ENCODE results near the gene SPATS2. TPM values are rescaled to one million over a fixed set of nuclear protein-coding genes. Genes with fewer than 3 reads are reported as not detected.

SPATS2 gene
- total RNA-seq, 1 donor from 2014 or later: 18.2 TPM

GRCh38 chr12:49524660-49525324 lies 157.5 kb downstream of the SPATS2 start:
- no peak for TF ChIP-seq CTCF (IDR thresholded peaks at IDR 0.05; ENCODE audit: insufficient read depth, low read length, poor library complexity, severe bottlenecking)
- DNase-seq (ENCODE audit: low read depth): no peak
- no peaks in the 10 kb centered on the region for H3K27me3 ChIP-seq (ENCODE audit: control insufficient read depth, insufficient read depth, low read length)
- no peak overlapping the region for H3K4me3 ChIP-seq (ENCODE audit: low read depth, low read length)
- peaks cover 3% of the 10 kb centered on the region for H3K36me3 ChIP-seq (ENCODE audit: control insufficient read depth, insufficient read depth, low read length)

GRCh38 chr12:49525942-49526341 lies 158.7 kb downstream of the SPATS2 start:
- no peak for TF ChIP-seq CTCF (IDR thresholded peaks at IDR 0.05; ENCODE audit: insufficient read depth, low read length, poor library complexity, severe bottlenecking)
- H3K36me3 ChIP-seq (ENCODE audit: control insufficient read depth, insufficient read depth, low read length): peaks cover 3% of the 10 kb centered on the region
- DNase-seq (ENCODE audit: low read depth): no peak
- H3K4me3 ChIP-seq (ENCODE audit: low read depth, low read length): no peak overlapping the region
- H3K27me3 ChIP-seq (ENCODE audit: control insufficient read depth, insufficient read depth, low read length): no peaks in the 10 kb centered on the region

DNA sequence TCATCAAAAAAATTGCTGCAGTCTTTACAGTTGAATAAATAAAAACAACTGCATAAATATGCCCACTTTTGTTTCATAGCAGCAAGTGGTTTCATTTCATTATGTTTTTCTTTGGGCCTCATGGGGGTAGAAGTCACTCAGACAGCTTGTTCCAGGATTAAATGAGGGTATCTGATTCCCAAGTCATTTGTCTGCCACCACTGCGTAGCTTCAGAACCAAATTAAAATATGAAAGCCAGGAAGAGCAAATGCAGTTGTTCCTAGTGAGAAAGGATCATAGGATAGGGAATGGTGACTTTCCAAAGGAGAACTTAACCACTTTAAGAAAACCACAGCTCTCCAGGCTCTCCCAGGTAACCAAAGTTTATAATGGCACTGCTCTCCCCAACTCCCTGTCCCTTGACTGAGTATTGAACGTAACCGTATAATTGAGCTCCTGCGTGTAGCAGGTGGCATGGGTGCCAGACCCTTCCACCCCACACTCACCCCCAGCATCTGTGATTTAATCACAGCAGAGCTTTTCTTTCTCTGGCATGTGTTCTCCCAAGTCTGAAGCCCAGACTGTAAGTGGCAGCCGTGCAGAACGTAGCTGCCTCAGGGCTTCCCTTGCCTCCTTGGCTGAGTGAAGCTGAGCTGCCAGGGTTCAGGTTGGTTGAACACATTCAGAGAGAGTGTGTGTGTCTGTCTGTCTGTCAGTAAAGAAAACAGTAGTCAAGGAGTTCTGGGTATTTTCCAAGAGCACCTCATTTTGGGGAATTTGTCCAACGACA lies 160.3 kb downstream of the SPATS2 start:
- Histone ChIP-seq H3K36me3 (ENCODE audit: control insufficient read depth, insufficient read depth, low read length) (peaks cover 3% of the 10 kb centered on the region), H3K4me3 (ENCODE audit: low read depth, low read length) (no peak overlapping the region), H3K27me3 (ENCODE audit: control insufficient read depth, insufficient read depth, low read length) (no peaks in the 10 kb centered on the region)
- no peak for DNase-seq (ENCODE audit: low read depth)
- TF ChIP-seq CTCF (IDR thresholded peaks at IDR 0.05; ENCODE audit: insufficient read depth, low read length, poor library complexity, severe bottlenecking): no peak

GRCh38 chr12:49529414-49529813 lies 162.2 kb downstream of the SPATS2 start:
- H3K27me3 ChIP-seq (ENCODE audit: control insufficient read depth, insufficient read depth, low read length): no peaks in the 10 kb centered on the region
- no peak overlapping the region for H3K4me3 ChIP-seq (ENCODE audit: low read depth, low read length)
- peaks cover 3% of the 10 kb centered on the region for H3K36me3 ChIP-seq (ENCODE audit: control insufficient read depth, insufficient read depth, low read length)
- DNase-seq (ENCODE audit: low read depth): no peak
- no peak for TF ChIP-seq CTCF (IDR thresholded peaks at IDR 0.05; ENCODE audit: insufficient read depth, low read length, poor library complexity, severe bottlenecking)

- Histone ChIP-seq H3K36me3 (ENCODE audit: control insufficient read depth, insufficient read depth, low read length) (no peaks in the 10 kb centered on the region), H3K27me3 (ENCODE audit: control insufficient read depth, insufficient read depth, low read length) (peaks cover under 1% of the 10 kb centered on the region), H3K4me3 (ENCODE audit: low read depth, low read length) (no peak overlapping the region)
- DNase-seq (ENCODE audit: low read depth): no peak
- TF ChIP-seq CTCF (IDR thresholded peaks at IDR 0.05; ENCODE audit: insufficient read depth, low read length, poor library complexity, severe bottlenecking): no peak
These were observed 164.5 kb downstream of the SPATS2 start for GRCh38 chr12:49531745-49532144.
